Measurements from ENCODE around the gene CCDC185. TPM values are rescaled to one million over a fixed set of nuclear protein-coding genes. Genes with fewer than 3 reads are reported as not detected.

Gene CCDC185
- total and polyA plus RNA-seq, 2 donors (not counting 1 experiment from before 2014, with no cell fraction given), result not detected

GRCh38 chr1:223425550-223425949 lies 32.3 kb downstream of the CCDC185 start:
- Histone ChIP-seq H3K9me3 (ENCODE audit: control extremely low read depth in 1 of 3, control insufficient read depth in 2 of 3, insufficient read depth in 1 of 3, low read length in 2 of 3) (no peaks in the 10 kb centered on the region), H3K9ac (ENCODE audit: low read length) (no peak overlapping the region), H2AFZ (ENCODE audit: insufficient read depth, low read depth, low read length, poor library complexity, severe bottlenecking) (no peak overlapping the region), H4K20me1 (ENCODE audit: control insufficient read depth, insufficient read depth, low read length, poor library complexity, severe bottlenecking) (no peaks in the 10 kb centered on the region), H3K4me1 (ENCODE audit: control insufficient read depth in 2 of 2, insufficient read depth in 2 of 2, low read length in 2 of 2) (no peaks in the 10 kb centered on the region), H3K4me2 (replicated peaks; ENCODE audit: low read depth, low read length, poor library complexity, severe bottlenecking) (no peak overlapping the region), H3K27ac (ENCODE audit: low read length in 2 of 2) (no peak overlapping the region), H3K79me2 (ENCODE audit: control insufficient read depth, insufficient read depth, low read length) (no peaks in the 10 kb centered on the region), H3K36me3 (replicated peaks in 1 of 2; ENCODE audit: control extremely low read depth in 1 of 2, control insufficient read depth in 1 of 2, extremely low read depth in 1 of 2, insufficient read depth in 2 of 2, low read length in 1 of 2) (no peaks in the 10 kb centered on the region), H3K4me3 (ENCODE audit: control extremely low read depth in 1 of 5, extremely low read depth in 1 of 5, insufficient read depth in 1 of 5, low read depth in 2 of 5, low read length in 4 of 5) (no peak overlapping the region), H3K27me3 (replicated peaks in 1 of 4; ENCODE audit: control extremely low read depth in 1 of 4, control insufficient read depth in 3 of 4, insufficient read depth in 4 of 4, low read length in 3 of 4) (no peaks in the 10 kb centered on the region)
- H3K4me3 Mint-ChIP-seq, result no peak overlapping the region
- intact Hi-C loops (cut with micrococcal nuclease), result no loop called here
- TF ChIP-seq CTCF (IDR thresholded peaks at IDR 0.05), result no peak
- no peak for TF ChIP-seq EZH2 (IDR thresholded peaks at IDR 0.05; ENCODE audit: borderline replicate concordance, insufficient read depth, low read depth, low read length, poor library complexity, severe bottlenecking)
- no peak for DNase-seq
- H3K9me3 Mint-ChIP-seq (ENCODE audit: insufficient read depth), result no peaks in the 10 kb centered on the region
- H3K4me1 Mint-ChIP-seq, result no peaks in the 10 kb centered on the region
- H3K27ac Mint-ChIP-seq, result no peak overlapping the region
- no peak for ATAC-seq (ENCODE audit: low read depth)
- WGBS (ENCODE audit: insufficient coverage), result 94% methylated on average over 5 of the region's 5 CpGs
- CTCF ChIA-PET, result interaction anchor here (1.3 kb wide), 1 partner anchor 10 kb away, joined by 4 read pairs; no protein-coding TSS in a partner anchor
- H3K27me3 Mint-ChIP-seq, result peaks cover 17% of the 10 kb centered on the region
- POLR2A ChIA-PET, result no interaction called here

GRCh38 chr1:223426936-223427335 lies 33.7 kb downstream of the CCDC185 start:
- DNase-seq (no peak), ATAC-seq (ENCODE audit: low read depth) (no peak)
- no peaks in the 10 kb centered on the region for H3K36me3 ChIP-seq (replicated peaks in 1 of 2; ENCODE audit: control extremely low read depth in 1 of 2, control insufficient read depth in 1 of 2, extremely low read depth in 1 of 2, insufficient read depth in 2 of 2, low read length in 1 of 2)
- H4K20me1 ChIP-seq (ENCODE audit: control insufficient read depth, insufficient read depth, low read length, poor library complexity, severe bottlenecking), result no peaks in the 10 kb centered on the region
- no peak overlapping the region for H3K9ac ChIP-seq (ENCODE audit: low read length)
- H3K27me3 Mint-ChIP-seq, result peaks cover 17% of the 10 kb centered on the region
- POLR2A ChIA-PET, result no interaction called here
- no peak overlapping the region for H3K4me2 ChIP-seq (replicated peaks; ENCODE audit: low read depth, low read length, poor library complexity, severe bottlenecking)
- H3K27me3 ChIP-seq (replicated peaks in 1 of 4; ENCODE audit: control extremely low read depth in 1 of 4, control insufficient read depth in 3 of 4, insufficient read depth in 4 of 4, low read length in 3 of 4), result no peaks in the 10 kb centered on the region
- H3K79me2 ChIP-seq (ENCODE audit: control insufficient read depth, insufficient read depth, low read length), result no peaks in the 10 kb centered on the region
- WGBS (ENCODE audit: insufficient coverage), result no CpG with 5 or more reads among the region's 1 CpG
- H3K27ac Mint-ChIP-seq, result no peak overlapping the region
- H3K4me3 Mint-ChIP-seq, result no peak overlapping the region
- H2AFZ ChIP-seq (ENCODE audit: insufficient read depth, low read depth, low read length, poor library complexity, severe bottlenecking), result no peak overlapping the region
- no peaks in the 10 kb centered on the region for H3K9me3 Mint-ChIP-seq (ENCODE audit: insufficient read depth)
- H3K9me3 ChIP-seq (ENCODE audit: control extremely low read depth in 1 of 3, control insufficient read depth in 2 of 3, insufficient read depth in 1 of 3, low read length in 2 of 3), result no peaks in the 10 kb centered on the region
- intact Hi-C loops (cut with micrococcal nuclease), result no loop called here
- no peak for TF ChIP-seq CTCF (IDR thresholded peaks at IDR 0.05)
- no peak for TF ChIP-seq EZH2 (IDR thresholded peaks at IDR 0.05; ENCODE audit: borderline replicate concordance, insufficient read depth, low read depth, low read length, poor library complexity, severe bottlenecking)
- H3K27ac ChIP-seq (ENCODE audit: low read length in 2 of 2), result no peak overlapping the region
- H3K4me1 ChIP-seq (ENCODE audit: control insufficient read depth in 2 of 2, insufficient read depth in 2 of 2, low read length in 2 of 2), result no peaks in the 10 kb centered on the region
- H3K4me1 Mint-ChIP-seq, result no peaks in the 10 kb centered on the region
- no peak overlapping the region for H3K4me3 ChIP-seq (ENCODE audit: control extremely low read depth in 1 of 5, extremely low read depth in 1 of 5, insufficient read depth in 1 of 5, low read depth in 2 of 5, low read length in 4 of 5)
- CTCF ChIA-PET, result no interaction called here

Data from B cell (primary cell).